HG03460 (cell line): ENCODE data around the gene F12.

Experiments used
- ATAC-seq: cut with Tn5 transposase; IDR thresholded peaks from one replicate; pipeline ENCODE4 v1.9.1; 2021; ENCODE audit not compliant: unreplicated experiment

The F12 gene

GRCh38 chr5:177409043-177409801 is at the start of gene F12:
Gene F12 (minus strand): TSS chr5:177409564. CDS start chr5:177409527, 37 bp downstream.
- no peak for ATAC-seq

GRCh38 chr5:177458912-177459350 is 49.6 kb upstream of the F12 start:
- ATAC-seq = no peak

GRCh38 chr5:177457852-177458681 is 48.7 kb upstream of the F12 start:
- no peak for ATAC-seq

- peak; percentile 34 for ATAC-seq
Observed at GRCh38 chr5:177456976-177457851, 47.9 kb upstream of the F12 start.

- no peak for ATAC-seq
Observed at GRCh38 chr5:177456591-177456964, 47.2 kb upstream of the F12 start.

- peak; percentile 16 for ATAC-seq
Observed at GRCh38 chr5:177455661-177456590, 46.6 kb upstream of the F12 start.

GRCh38 chr5:177455036-177455660 is 45.8 kb upstream of the F12 start:
- peak; percentile 51 for ATAC-seq

GRCh38 chr5:177454397-177455035 is 45.2 kb upstream of the F12 start:
- peak; percentile 44 for ATAC-seq

- ATAC-seq = no peak
Observed at GRCh38 chr5:177453852-177454396, 44.6 kb upstream of the F12 start.

GRCh38 chr5:177452688-177453638 is 43.6 kb upstream of the F12 start:
- ATAC-seq = no peak

GRCh38 chr5:177450667-177451424 is 41.5 kb upstream of the F12 start:
- no peak for ATAC-seq

GRCh38 chr5:177449140-177450061 is 40.0 kb upstream of the F12 start:
- no peak for ATAC-seq

GRCh38 chr5:177448244-177448950 is 39.0 kb upstream of the F12 start:
- ATAC-seq = no peak

- no peak for ATAC-seq
Observed at GRCh38 chr5:177447611-177448243, 38.4 kb upstream of the F12 start.

GRCh38 chr5:177447066-177447610 is 37.8 kb upstream of the F12 start:
- ATAC-seq = peak; percentile 35
